ELF-1 (cell line): ENCODE measurements around the gene PPIE.

Experiments
- DNase-seq: peaks from one replicate; pipeline ENCODE4 v3.0.0-alpha.2; 2016; ENCODE audit warnings: low read depth, low spot score

Gene PPIE

GRCh38 chr1:39805385-39805784 lies 66.7 kb downstream of the PPIE start:
- no peak for DNase-seq

- no peak for DNase-seq
These were observed 70.3 kb downstream of the PPIE start for GRCh38 chr1:39808784-39809517.

DNA sequence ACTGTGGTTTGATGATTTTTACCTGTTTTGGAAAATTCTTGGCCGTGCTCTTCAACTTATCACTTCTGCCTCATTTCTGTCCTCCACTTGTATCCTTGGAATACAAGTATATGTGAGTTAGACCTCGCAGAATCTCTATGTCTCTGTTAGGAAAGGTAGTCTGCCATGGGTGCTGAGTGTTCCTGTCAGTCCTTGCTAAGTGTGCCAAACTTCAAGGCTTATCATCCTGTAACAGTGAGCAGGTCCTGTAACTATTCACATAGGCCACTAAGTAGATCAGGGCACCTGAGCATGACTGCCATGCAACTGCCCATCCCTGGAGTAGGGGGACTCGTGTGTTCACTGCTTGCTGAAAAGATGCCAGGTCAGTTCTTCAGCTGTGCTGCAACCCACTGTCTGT lies 74.2 kb downstream of the PPIE start:
- DNase-seq, result no peak
